Skeletal muscle tissue (tissue), 4 donors: ENCODE data around the gene TRABD. TPM values are rescaled to one million over a fixed set of nuclear protein-coding genes. Genes with fewer than 3 reads are reported as not detected.

ENCODE experiments used
- H3K27ac ChIP-seq: one replicate; pipeline ENCODE4 v1.7.0; 2013; ENCODE audit warnings: mild to moderate bottlenecking, low read depth, low read length, inconsistent platforms
- H3K27me3 ChIP-seq, 3 donors: one replicate each; pipeline ENCODE4 v1.7.0; 2013; ENCODE audit warnings: low read length in 3 of 3; ENCODE audit not compliant: control insufficient read depth in 3 of 3, insufficient read depth in 3 of 3
- H3K36me3 ChIP-seq, 3 donors: one replicate each; pipeline ENCODE4 v1.7.0; 2013; ENCODE audit warnings: low read length in 3 of 3; ENCODE audit not compliant: control insufficient read depth in 3 of 3, insufficient read depth in 3 of 3
- H3K4me1 ChIP-seq, 3 donors: one replicate each; pipeline ENCODE4 v1.7.0; 2013; ENCODE audit warnings: low read length in 3 of 3, mild to moderate bottlenecking in 3 of 3; ENCODE audit not compliant: control insufficient read depth in 3 of 3, insufficient read depth in 3 of 3
- H3K4me3 ChIP-seq, 3 donors: one replicate each; pipeline ENCODE4 v1.7.0; 2013; ENCODE audit warnings: low read length in 3 of 3
- H3K9ac ChIP-seq, 3 donors: one replicate each; pipeline ENCODE4 v1.7.0; 2013; ENCODE audit warnings: low read length in 3 of 3, mild to moderate bottlenecking in 3 of 3, moderate library complexity in 2 of 3, low read depth in 1 of 3
- H3K9me3 ChIP-seq, 3 donors: one replicate each; pipeline ENCODE4 v1.7.0; 2013; ENCODE audit warnings: low read length in 3 of 3; ENCODE audit not compliant: control insufficient read depth in 3 of 3
- total RNA-seq: library from RNA; depleted of rRNA; stranded (reverse); fragments of >200 nt; gene quantifications from one replicate; pipeline ENCODE4 v1.2.3, GENCODE V29; 2014
- donor health status: Osteomylitis.

Gene TRABD
- total RNA-seq, 1 donor from 2014 or later, result 4.7 TPM

- H3K4me3 ChIP-seq, result no peak overlapping the region
- H3K27me3 ChIP-seq, result no peaks in the 10 kb centered on the region
- H3K9ac ChIP-seq, result no peak overlapping the region
- H3K27ac ChIP-seq, result no peak overlapping the region
- peaks cover 59 to 62% (median 59%) of the 10 kb centered on the region in 3 donors for H3K36me3 ChIP-seq
- no peaks in the 10 kb centered on the region for H3K4me1 ChIP-seq
- no peaks in the 10 kb centered on the region for H3K9me3 ChIP-seq
Measured at GRCh38 chr22:50226875-50227165, 41.1 kb downstream of the TRABD start.

DNA sequence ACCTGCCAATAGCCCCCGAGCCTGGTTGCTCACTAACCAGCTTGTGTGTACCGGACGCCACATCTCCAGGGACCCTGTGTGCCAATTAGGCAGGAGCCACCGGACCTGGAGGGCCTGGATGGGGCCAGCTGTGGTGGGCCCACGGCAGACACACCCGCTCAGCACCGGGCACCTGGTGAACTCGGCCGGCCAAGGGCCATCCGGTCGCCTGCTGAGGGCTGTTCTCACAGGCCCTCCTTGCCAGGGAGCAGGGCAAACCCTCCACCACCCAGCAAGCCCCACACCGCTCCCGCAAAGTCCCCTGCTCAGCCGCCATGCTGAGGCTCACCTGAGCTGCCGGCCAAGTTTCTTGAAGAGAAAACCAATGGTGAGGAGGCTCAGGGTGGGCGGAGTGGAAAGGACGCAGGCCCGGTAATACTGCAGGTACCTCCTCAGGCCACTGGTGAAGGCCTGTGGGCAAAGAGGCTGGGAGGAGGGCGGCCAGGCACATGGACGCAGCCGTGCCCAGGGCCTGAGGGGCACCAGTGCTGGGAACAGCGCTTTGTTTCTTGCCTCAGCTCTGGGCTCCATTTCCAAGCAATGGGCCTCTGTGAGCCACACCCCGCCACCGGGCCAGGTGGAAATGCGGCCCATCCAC, 42.0 kb downstream of the TRABD start:
- Histone ChIP-seq H3K4me3 (no peak overlapping the region), H3K27me3 (no peaks in the 10 kb centered on the region), H3K9ac (no peak overlapping the region), H3K9me3 (no peaks in the 10 kb centered on the region), H3K36me3 (peaks cover 50 to 60% (median 51%) of the 10 kb centered on the region in 3 donors), H3K27ac (no peak overlapping the region), H3K4me1 (no peaks in the 10 kb centered on the region)

DNA sequence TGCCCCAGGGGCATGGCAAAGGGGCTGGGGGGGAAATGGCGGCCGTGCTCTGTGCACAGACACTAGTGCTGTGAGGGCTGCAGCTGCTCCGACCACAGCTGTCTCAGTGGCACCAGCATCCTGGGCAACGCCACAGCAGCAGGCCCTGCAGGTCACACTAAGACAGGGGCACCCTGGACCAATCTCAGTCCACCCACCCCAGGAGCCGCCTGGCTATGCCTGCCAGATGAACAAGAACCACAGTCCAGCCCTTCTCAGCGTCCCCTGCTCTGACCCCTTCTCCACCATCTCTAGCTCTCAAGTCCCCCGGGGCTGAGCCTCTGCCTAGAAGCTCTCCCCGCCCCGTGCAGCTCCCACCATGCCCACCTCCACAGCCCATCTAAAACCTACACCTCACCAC, 42.7 kb downstream of the TRABD start:
- Histone ChIP-seq H3K27me3 (no peaks in the 10 kb centered on the region), H3K27ac (no peak overlapping the region), H3K4me1 (no peaks in the 10 kb centered on the region), H3K4me3 (no peak overlapping the region), H3K36me3 (peaks cover 46 to 57% (median 50%) of the 10 kb centered on the region in 3 donors), H3K9me3 (no peaks in the 10 kb centered on the region), H3K9ac (no peak overlapping the region)

DNA sequence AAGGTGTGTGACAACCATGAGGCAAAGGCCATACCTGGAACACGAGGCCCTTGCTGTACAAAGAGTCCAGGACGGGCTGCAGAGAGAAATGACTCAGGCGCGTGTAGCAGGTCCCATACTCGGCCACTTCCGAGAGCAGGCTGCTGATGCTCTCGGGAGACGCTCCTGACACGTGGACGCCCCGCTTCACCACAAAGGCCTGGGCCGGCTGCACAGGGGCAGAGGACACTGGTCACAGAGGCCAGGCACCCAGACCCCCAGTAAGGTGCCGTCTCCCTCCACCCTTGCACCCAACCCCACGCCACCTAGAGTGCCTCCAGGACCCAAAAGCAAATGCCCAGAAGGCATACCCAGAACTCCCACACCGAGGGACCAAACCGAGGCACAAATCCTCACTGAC, 43.7 kb downstream of the TRABD start:
- Histone ChIP-seq H3K27me3 (no peaks in the 10 kb centered on the region), H3K27ac (no peak overlapping the region), H3K9ac (no peak overlapping the region), H3K4me3 (no peak overlapping the region), H3K4me1 (no peaks in the 10 kb centered on the region), H3K36me3 (peaks cover 38 to 55% (median 43%) of the 10 kb centered on the region in 3 donors), H3K9me3 (no peaks in the 10 kb centered on the region)

GRCh38 chr22:50232481-50233151, 46.9 kb downstream of the TRABD start:
- peaks cover 28 to 44% (median 32%) of the 10 kb centered on the region in 3 donors for H3K36me3 ChIP-seq
- no peak overlapping the region for H3K4me3 ChIP-seq
- H3K9ac ChIP-seq, result no peak overlapping the region
- H3K4me1 ChIP-seq, result no peaks in the 10 kb centered on the region
- H3K27ac ChIP-seq, result no peak overlapping the region
- no peaks in the 10 kb centered on the region for H3K27me3 ChIP-seq
- H3K9me3 ChIP-seq, result no peaks in the 10 kb centered on the region

DNA sequence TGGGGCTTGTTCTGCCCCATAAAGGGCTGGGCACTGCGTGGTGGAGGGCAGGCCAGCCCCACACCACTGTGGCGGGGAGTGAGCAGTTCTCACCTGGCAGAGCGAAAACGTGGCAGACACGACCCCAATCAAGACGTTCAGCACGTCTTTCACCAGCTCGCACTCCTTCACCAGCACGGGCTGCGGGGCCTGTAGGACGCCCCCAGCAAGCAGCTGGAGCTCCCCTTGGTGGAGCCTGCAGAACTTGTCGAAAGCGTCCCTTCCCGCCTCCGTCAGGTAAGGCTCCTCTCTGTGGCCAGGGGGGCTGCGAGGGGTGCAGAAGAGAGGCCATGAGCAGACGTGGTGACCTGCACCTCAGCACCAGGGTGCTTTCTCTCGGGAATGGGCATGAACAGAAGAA, 47.5 kb downstream of the TRABD start:
- Histone ChIP-seq H3K9me3 (no peaks in the 10 kb centered on the region), H3K27ac (no peak overlapping the region), H3K36me3 (peaks cover 26 to 40% (median 34%) of the 10 kb centered on the region in 3 donors), H3K4me1 (no peaks in the 10 kb centered on the region), H3K27me3 (no peaks in the 10 kb centered on the region), H3K4me3 (no peak overlapping the region), H3K9ac (no peak overlapping the region)

DNA sequence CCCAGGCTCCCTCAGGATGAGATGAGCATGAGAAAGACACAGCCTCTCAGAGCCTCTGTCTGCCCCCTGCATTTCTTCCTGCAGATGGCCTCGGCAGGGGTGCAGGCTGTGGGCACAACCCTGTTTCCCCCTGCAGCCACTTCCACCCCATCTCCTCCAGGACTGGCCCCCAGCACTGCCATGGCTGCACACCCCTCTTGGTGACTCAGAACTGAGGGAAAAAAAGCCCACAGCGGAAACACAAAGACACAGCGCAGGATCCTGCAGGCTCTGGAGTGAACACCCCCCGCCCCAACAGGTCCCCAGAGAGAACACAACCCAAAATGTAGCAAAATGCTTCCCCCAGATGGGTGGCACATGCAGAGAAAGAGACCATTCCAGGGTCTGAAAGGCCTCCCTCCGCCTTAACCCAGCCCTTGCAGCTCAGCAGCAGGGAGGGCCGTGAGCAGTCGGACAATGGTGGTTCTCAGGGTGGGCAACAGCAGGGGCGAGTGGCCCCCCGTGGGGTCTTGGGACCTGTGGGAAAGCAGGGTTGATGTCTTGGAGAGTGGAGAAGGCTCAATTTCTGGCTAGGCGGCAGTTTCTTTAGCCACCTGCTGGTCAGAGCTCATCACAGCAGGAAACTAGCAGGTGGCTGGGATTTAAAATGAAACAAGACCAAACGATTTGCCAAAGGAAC, 51.2 kb downstream of the TRABD start:
- Histone ChIP-seq H3K9ac (no peak overlapping the region), H3K27me3 (no peaks in the 10 kb centered on the region), H3K9me3 (no peaks in the 10 kb centered on the region), H3K27ac (no peak overlapping the region), H3K4me1 (peaks cover 8 to 10% (median 8%) of the 10 kb centered on the region in 3 donors), H3K36me3 (peaks cover 24 to 41% (median 32%) of the 10 kb centered on the region in 3 donors), H3K4me3 (no peak overlapping the region)

GRCh38 chr22:50238755-50239154, 53.0 kb downstream of the TRABD start:
- no peaks in the 10 kb centered on the region for H3K9me3 ChIP-seq
- peaks cover 20 to 28% (median 28%) of the 10 kb centered on the region in 3 donors for H3K36me3 ChIP-seq
- H3K4me3 ChIP-seq, result no peak overlapping the region
- H3K27me3 ChIP-seq, result no peaks in the 10 kb centered on the region
- no peak overlapping the region for H3K27ac ChIP-seq
- peaks cover 18 to 22% (median 21%) of the 10 kb centered on the region in 3 donors for H3K4me1 ChIP-seq
- H3K9ac ChIP-seq, result no peak overlapping the region

DNA sequence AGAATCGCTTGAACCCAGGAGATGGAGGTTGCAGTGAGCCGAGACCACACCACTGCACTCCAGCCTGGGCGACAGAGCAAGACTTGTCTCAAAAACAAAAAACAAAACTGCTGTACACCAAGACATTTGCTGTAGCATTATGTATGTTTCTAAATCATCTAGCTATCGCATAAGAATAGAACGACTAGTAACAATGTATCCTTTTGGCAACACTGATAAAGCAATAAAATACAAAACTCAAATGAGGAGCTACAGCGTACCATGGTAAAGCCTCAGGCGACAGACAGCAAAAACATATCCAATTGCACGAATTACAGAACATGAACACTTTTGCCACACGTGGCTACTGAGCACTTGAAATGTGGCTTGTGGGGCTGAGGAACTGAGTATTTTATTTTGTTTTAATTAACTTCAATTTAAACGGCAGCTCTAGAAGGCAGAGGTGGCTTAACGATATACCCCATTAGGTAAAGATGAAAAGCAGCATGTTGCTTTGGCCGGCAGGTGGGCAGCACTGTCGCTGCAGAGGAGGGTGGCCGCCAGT, 56.8 kb downstream of the TRABD start:
- Histone ChIP-seq H3K9ac (peak overlapping the region; percentile 65 to 76 (median 66)), H3K4me1 (peaks cover 33 to 46% (median 41%) of the 10 kb centered on the region in 3 donors), H3K9me3 (no peaks in the 10 kb centered on the region), H3K27me3 (no peaks in the 10 kb centered on the region), H3K36me3 (peaks cover 28 to 35% (median 30%) of the 10 kb centered on the region in 3 donors), H3K27ac (no peak overlapping the region), H3K4me3 (peak overlapping the region; percentile 66 to 73 (median 72))
